HepG2 (cell line): Measurements from ENCODE around the gene EHD1. TPM values are rescaled to one million over a fixed set of nuclear protein-coding genes. Genes with fewer than 3 reads are reported as not detected.
A peak's percentile ranks its signal among the peaks of the same experiment; 100 is the strongest.

Experiments
- DMAP1 ChIP-seq: IDR thresholded peaks from 2 replicates; pipeline ENCODE4 v1.6.1; 2016
- FLYWCH1 ChIP-seq: sonication (generic); formaldehyde crosslinking; IDR thresholded peaks from 2 replicates; pipeline ENCODE4 v1.8.1; 2023; ENCODE audit warnings: mild to moderate bottlenecking, missing genetic modification reagents
- GATAD2A ChIP-seq: IDR thresholded peaks from 2 replicates; pipeline ENCODE4 v1.6.1; 2016
- NFIB ChIP-seq: sonication (generic); formaldehyde crosslinking; IDR thresholded peaks from 2 replicates; pipeline ENCODE4 v1.9.0; 2021; ENCODE audit warnings: missing genetic modification reagents, mild to moderate bottlenecking, borderline replicate concordance
- NPAS2 ChIP-seq: sonication (generic); formaldehyde crosslinking; IDR thresholded peaks from 2 replicates; pipeline ENCODE4 v1.8.0; 2022; ENCODE audit warnings: mild to moderate bottlenecking, missing genetic modification reagents, borderline replicate concordance
- PAF1 ChIP-seq: IDR thresholded peaks from 2 replicates; pipeline ENCODE4 v1.6.1; 2016; ENCODE audit warnings: missing genetic modification reagents, missing compliant biosample characterization
- SMYD3 ChIP-seq: sonication (generic); formaldehyde crosslinking; IDR thresholded peaks from 2 replicates; pipeline ENCODE4 v1.8.1; 2023; ENCODE audit warnings: mild to moderate bottlenecking, missing genetic modification reagents
- ZFP36L2 ChIP-seq: sonication (generic); formaldehyde crosslinking; IDR thresholded peaks from 2 replicates; pipeline ENCODE4 v1.4.0; 2020; ENCODE audit warnings: missing genetic modification reagents
- ZMAT3 ChIP-seq: sonication (generic); formaldehyde crosslinking; conservative IDR thresholded peaks from 2 replicates; pipeline ENCODE4 v1.7.0; 2021; ENCODE audit warnings: missing genetic modification reagents
- ZNF17 ChIP-seq: sonication (generic); formaldehyde crosslinking; IDR thresholded peaks from 2 replicates; pipeline ENCODE4 v1.5.0; 2020; ENCODE audit warnings: mild to moderate bottlenecking, missing genetic modification reagents
- ZNF20 ChIP-seq: sonication (generic); formaldehyde crosslinking; IDR thresholded peaks from 2 replicates; pipeline ENCODE4 v1.4.0; 2020; ENCODE audit warnings: mild to moderate bottlenecking, moderate library complexity, missing genetic modification reagents
- ZNF792 ChIP-seq: IDR thresholded peaks from 2 replicates; pipeline ENCODE4 v1.6.1; 2016
- polyA plus RNA-seq, 8 experiments: library from polyadenylated mRNA; depleted of rRNA in 3 of 8; stranded (reverse) in 7 of 8; unstranded in 1 of 8; fragments of >200 nt; fragmentation: Illumina TruSeq in 4 of 8; extraction: Trizol in 4 of 8; gene quantifications; 2 replicates each; pipeline versions ENCODE4 v1.2.1 to v1.2.3, GENCODE V29; 2011 to 2016; ENCODE audit warnings: low read depth in 4 of 8, missing spikeins in 1 of 8, mixed read lengths in 1 of 8; ENCODE audit not compliant: insufficient read depth in 1 of 8
- total RNA-seq, 5 experiments: library from RNA; depleted of rRNA; stranded (reverse); fragments of >200 nt; fragmentation: Illumina TruSeq; extraction: Trizol; gene quantifications; 2 replicates each; pipeline ENCODE4 v1.2.3, GENCODE V29; 2016; ENCODE audit warnings: low read depth in 1 of 5
- TF ChIP-seq, protein P1 (sequence below): sonication (generic); formaldehyde crosslinking; IDR thresholded peaks from 2 replicates; pipeline ENCODE4 v1.4.0; 2020; ENCODE audit warnings: missing genetic modification reagents, borderline replicate concordance
- TF ChIP-seq, protein P2 (sequence below): sonication (generic); formaldehyde crosslinking; IDR thresholded peaks from 2 replicates; pipeline ENCODE4 v1.4.0; 2020; ENCODE audit warnings: missing genetic modification reagents
- TF ChIP-seq, protein P3 (sequence below): sonication (generic); formaldehyde crosslinking; IDR thresholded peaks from 2 replicates; pipeline ENCODE4 v1.4.0; 2020; ENCODE audit warnings: missing genetic modification reagents, borderline replicate concordance

The EHD1 gene
- total and polyA plus RNA-seq, 2 of the 13 experiments (the other 11 are each of a cell fraction or from before 2014, with no cell fraction given), result 23.6 to 26.6 TPM

DNA sequence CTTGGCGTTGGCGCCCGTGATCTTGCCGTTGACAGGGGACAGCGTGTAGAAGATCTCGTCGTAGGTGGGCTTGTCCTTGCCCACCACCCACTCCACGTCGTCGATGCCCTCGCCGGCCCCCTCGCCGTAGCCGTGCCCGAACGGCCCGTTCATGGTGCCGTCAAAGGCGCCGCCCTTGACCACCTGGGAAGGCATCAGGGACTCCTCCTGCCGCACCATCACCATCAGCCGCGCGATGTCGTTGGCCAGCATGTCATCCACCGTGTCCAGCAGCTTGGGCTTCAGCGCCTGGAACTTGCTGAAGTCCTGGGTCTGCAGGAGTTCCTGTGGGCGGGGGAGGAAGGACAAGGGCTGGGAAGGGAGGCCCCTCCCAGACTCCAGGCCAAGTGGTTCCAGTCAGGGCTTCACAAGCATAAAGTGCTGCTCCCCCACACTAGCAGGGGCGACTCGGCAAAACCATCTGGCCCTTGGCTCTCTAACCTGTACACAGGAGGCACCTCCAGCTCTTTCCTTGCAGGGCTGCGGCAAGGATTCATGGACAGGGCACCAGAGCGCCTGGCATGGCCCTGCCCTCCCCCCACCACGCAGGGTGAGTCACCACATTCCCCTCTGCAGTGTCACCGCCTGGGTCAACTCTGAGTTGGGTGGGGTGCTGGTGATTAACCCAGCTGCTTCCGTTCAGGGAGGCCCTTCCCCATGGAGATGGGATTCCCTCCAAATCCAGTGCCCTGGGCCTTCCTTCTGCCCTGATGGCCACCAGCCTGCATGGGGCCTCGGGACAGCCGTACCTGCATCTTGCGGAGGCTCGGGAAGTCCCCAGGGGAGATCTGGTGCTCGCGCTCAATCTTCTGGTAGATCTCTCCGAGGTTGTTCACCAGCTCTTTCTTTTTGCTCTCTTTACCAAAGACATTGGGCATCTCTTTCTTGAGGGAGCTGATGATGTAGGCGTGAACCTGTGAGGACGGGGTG is 23.6 kb downstream of the EHD1 start (continued):
- TF ChIP-seq, protein P1, sequence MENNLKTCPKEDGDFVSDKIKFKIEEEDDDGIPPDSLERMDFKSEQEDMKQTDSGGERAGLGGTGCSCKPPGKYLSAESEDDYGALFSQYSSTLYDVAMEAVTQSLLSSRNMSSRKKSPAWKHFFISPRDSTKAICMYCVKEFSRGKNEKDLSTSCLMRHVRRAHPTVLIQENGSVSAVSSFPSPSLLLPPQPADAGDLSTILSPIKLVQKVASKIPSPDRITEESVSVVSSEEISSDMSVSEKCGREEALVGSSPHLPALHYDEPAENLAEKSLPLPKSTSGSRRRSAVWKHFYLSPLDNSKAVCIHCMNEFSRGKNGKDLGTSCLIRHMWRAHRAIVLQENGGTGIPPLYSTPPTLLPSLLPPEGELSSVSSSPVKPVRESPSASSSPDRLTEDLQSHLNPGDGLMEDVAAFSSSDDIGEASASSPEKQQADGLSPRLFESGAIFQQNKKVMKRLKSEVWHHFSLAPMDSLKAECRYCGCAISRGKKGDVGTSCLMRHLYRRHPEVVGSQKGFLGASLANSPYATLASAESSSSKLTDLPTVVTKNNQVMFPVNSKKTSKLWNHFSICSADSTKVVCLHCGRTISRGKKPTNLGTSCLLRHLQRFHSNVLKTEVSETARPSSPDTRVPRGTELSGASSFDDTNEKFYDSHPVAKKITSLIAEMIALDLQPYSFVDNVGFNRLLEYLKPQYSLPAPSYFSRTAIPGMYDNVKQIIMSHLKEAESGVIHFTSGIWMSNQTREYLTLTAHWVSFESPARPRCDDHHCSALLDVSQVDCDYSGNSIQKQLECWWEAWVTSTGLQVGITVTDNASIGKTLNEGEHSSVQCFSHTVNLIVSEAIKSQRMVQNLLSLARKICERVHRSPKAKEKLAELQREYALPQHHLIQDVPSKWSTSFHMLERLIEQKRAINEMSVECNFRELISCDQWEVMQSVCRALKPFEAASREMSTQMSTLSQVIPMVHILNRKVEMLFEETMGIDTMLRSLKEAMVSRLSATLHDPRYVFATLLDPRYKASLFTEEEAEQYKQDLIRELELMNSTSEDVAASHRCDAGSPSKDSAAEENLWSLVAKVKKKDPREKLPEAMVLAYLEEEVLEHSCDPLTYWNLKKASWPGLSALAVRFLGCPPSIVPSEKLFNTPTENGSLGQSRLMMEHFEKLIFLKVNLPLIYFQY (CRISPR knock-in tag), result no peak
- TF ChIP-seq NPAS2 (CRISPR knock-in tag) (no peak), ZNF17 (no peak), ZNF20 (CRISPR knock-in tag) (no peak), ZMAT3 (CRISPR knock-in tag) (no peak), ZNF792 (CRISPR knock-in tag) (0 out of 2 replicates have a peak, but pooled peaks have one; percentile 22), SMYD3 (CRISPR knock-in tag) (no peak), FLYWCH1 (CRISPR knock-in tag) (no peak), DMAP1 (CRISPR knock-in tag) (0 out of 2 replicates have a peak, but pooled peaks have one; percentile 39), NFIB (CRISPR knock-in tag) (no peak), ZFP36L2 (CRISPR knock-in tag) (no peak), PAF1 (no peak), GATAD2A (CRISPR knock-in tag) (peak; percentile 78)
- TF ChIP-seq, protein P2, sequence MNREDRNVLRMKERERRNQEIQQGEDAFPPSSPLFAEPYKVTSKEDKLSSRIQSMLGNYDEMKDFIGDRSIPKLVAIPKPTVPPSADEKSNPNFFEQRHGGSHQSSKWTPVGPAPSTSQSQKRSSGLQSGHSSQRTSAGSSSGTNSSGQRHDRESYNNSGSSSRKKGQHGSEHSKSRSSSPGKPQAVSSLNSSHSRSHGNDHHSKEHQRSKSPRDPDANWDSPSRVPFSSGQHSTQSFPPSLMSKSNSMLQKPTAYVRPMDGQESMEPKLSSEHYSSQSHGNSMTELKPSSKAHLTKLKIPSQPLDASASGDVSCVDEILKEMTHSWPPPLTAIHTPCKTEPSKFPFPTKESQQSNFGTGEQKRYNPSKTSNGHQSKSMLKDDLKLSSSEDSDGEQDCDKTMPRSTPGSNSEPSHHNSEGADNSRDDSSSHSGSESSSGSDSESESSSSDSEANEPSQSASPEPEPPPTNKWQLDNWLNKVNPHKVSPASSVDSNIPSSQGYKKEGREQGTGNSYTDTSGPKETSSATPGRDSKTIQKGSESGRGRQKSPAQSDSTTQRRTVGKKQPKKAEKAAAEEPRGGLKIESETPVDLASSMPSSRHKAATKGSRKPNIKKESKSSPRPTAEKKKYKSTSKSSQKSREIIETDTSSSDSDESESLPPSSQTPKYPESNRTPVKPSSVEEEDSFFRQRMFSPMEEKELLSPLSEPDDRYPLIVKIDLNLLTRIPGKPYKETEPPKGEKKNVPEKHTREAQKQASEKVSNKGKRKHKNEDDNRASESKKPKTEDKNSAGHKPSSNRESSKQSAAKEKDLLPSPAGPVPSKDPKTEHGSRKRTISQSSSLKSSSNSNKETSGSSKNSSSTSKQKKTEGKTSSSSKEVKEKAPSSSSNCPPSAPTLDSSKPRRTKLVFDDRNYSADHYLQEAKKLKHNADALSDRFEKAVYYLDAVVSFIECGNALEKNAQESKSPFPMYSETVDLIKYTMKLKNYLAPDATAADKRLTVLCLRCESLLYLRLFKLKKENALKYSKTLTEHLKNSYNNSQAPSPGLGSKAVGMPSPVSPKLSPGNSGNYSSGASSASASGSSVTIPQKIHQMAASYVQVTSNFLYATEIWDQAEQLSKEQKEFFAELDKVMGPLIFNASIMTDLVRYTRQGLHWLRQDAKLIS, result no peak
- TF ChIP-seq, protein P3, sequence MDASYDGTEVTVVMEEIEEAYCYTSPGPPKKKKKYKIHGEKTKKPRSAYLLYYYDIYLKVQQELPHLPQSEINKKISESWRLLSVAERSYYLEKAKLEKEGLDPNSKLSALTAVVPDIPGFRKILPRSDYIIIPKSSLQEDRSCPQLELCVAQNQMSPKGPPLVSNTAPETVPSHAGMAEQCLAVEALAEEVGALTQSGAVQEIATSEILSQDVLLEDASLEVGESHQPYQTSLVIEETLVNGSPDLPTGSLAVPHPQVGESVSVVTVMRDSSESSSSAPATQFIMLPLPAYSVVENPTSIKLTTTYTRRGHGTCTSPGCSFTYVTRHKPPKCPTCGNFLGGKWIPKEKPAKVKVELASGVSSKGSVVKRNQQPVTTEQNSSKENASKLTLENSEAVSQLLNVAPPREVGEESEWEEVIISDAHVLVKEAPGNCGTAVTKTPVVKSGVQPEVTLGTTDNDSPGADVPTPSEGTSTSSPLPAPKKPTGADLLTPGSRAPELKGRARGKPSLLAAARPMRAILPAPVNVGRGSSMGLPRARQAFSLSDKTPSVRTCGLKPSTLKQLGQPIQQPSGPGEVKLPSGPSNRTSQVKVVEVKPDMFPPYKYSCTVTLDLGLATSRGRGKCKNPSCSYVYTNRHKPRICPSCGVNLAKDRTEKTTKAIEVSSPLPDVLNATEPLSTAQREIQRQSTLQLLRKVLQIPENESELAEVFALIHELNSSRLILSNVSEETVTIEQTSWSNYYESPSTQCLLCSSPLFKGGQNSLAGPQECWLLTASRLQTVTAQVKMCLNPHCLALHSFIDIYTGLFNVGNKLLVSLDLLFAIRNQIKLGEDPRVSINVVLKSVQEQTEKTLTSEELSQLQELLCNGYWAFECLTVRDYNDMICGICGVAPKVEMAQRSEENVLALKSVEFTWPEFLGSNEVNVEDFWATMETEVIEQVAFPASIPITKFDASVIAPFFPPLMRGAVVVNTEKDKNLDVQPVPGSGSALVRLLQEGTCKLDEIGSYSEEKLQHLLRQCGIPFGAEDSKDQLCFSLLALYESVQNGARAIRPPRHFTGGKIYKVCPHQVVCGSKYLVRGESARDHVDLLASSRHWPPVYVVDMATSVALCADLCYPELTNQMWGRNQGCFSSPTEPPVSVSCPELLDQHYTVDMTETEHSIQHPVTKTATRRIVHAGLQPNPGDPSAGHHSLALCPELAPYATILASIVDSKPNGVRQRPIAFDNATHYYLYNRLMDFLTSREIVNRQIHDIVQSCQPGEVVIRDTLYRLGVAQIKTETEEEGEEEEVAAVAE, result 0 out of 2 replicates have a peak, but pooled peaks have one; percentile 37
